IMR-90 (cell line): ENCODE data around the gene C1orf141. TPM values are rescaled to one million over a fixed set of nuclear protein-coding genes. Genes with fewer than 3 reads are reported as not detected.

Experiments
- ATAC-seq: fragments of 200-7000 bp; cut with Tn5 transposase; 2 replicates; pipeline ENCODE4 v1.9.1; 2020; ENCODE audit warnings: low read depth, mild to moderate bottlenecking, moderate library complexity
- BruUV-seq: library from RNA; stranded (reverse); fragments of 400-500 nt; replicated peaks from 2 replicates; lab custom pipeline; 2021; lab: Mats Ljungman, UMichigan
- CTCF ChIA-PET: fragments of 300-600 bp; formaldehyde crosslinking; extraction: SDS; loops from one replicate; lab custom pipeline; 2021; ENCODE audit warnings: antibody characterized with exemption; lab: Yijun Ruan, JAX
- POLR2A ChIA-PET: fragments of 300-600 bp; sonication (Branson Sonifier 250); formaldehyde crosslinking; loops from one replicate; lab custom pipeline; 2022; ENCODE audit warnings: antibody characterized with exemption; ENCODE audit not compliant: unreplicated experiment; lab: Charles Lee
- DNase-seq: peaks from one replicate; pipeline ENCODE4 v3.0.0; 2013
- H2AFZ ChIP-seq: replicated peaks from 2 replicates; pipeline ENCODE3; 2013; ENCODE audit warnings: low read length, mild to moderate bottlenecking; ENCODE audit not compliant: poor library complexity
- H2AK5ac ChIP-seq: 2 replicates; pipeline ENCODE4 v1.6.1; 2013; ENCODE audit warnings: low read depth, low read length, inconsistent platforms
- H2AK9ac ChIP-seq: replicated peaks from 2 replicates; pipeline ENCODE3; 2013; ENCODE audit warnings: mild to moderate bottlenecking, low read depth, low read length, moderate library complexity; ENCODE audit not compliant: poor library complexity
- H2BK120ac ChIP-seq: 2 replicates; pipeline ENCODE4 v1.6.1; 2013; ENCODE audit warnings: low read depth, low read length, inconsistent platforms
- H2BK15ac ChIP-seq: 3 replicates; pipeline ENCODE4 v1.6.1; 2013; ENCODE audit warnings: low read depth, low read length, inconsistent platforms
- H2BK20ac ChIP-seq: 2 replicates; pipeline ENCODE4 v1.6.1; 2013; ENCODE audit warnings: low read depth, mild to moderate bottlenecking, inconsistent platforms, low read length, moderate library complexity
- H2BK5ac ChIP-seq: 2 replicates; pipeline ENCODE4 v1.6.1; 2013; ENCODE audit warnings: mild to moderate bottlenecking, low read depth, low read length, inconsistent platforms; ENCODE audit not compliant: poor library complexity, severe bottlenecking
- H3K14ac ChIP-seq: replicated peaks from 2 replicates; pipeline ENCODE4 v1.6.1; 2013; ENCODE audit warnings: low read depth, low read length, inconsistent platforms
- H3K18ac ChIP-seq: 2 replicates; pipeline ENCODE4 v1.6.1; 2013; ENCODE audit warnings: low read depth, low read length, control low read depth
- H3K23ac ChIP-seq: 2 replicates; pipeline ENCODE4 v1.6.1; 2013; ENCODE audit warnings: low read depth, low read length, inconsistent platforms
- H3K27ac ChIP-seq: 2 replicates; pipeline ENCODE4 v1.5.1; 2013; ENCODE audit warnings: mild to moderate bottlenecking, control low read depth, low read length; ENCODE audit not compliant: insufficient read depth
- H3K27me3 ChIP-seq: 2 replicates; pipeline ENCODE4 v1.6.1; 2013; ENCODE audit warnings: low read length; ENCODE audit not compliant: control insufficient read depth, insufficient read depth
- H3K36me3 ChIP-seq: 2 replicates; pipeline ENCODE4 v1.6.1; 2013; ENCODE audit warnings: low read length, mixed read lengths; ENCODE audit not compliant: control insufficient read depth, insufficient read depth
- H3K4ac ChIP-seq: 2 replicates; pipeline ENCODE4 v1.6.1; 2013; ENCODE audit warnings: low read depth, low read length, inconsistent platforms
- H3K4me1 ChIP-seq: 2 replicates; pipeline ENCODE4 v1.6.1; 2013; ENCODE audit warnings: low read length, mixed read lengths; ENCODE audit not compliant: control insufficient read depth, insufficient read depth
- H3K4me2 ChIP-seq: 2 replicates; pipeline ENCODE4 v1.6.1; 2013; ENCODE audit warnings: low read depth, mild to moderate bottlenecking, control low read depth, low read length, moderate library complexity
- H3K4me3 ChIP-seq: 2 replicates; pipeline ENCODE4 v1.5.1; 2013; ENCODE audit warnings: low read depth, mild to moderate bottlenecking, control low read depth, low read length, moderate library complexity; ENCODE audit not compliant: insufficient read depth
- H3K56ac ChIP-seq: 2 replicates; pipeline ENCODE4 v1.6.1; 2013; ENCODE audit warnings: low read length, inconsistent platforms; ENCODE audit not compliant: insufficient read depth; ENCODE audit errors: extremely low read depth
- H3K79me1 ChIP-seq, 2 experiments: 2 replicates each; pipeline ENCODE4 v1.6.1; 2013; ENCODE audit warnings: low read length in 2 of 2, inconsistent platforms in 1 of 2, low read depth in 1 of 2
- H3K9ac ChIP-seq: 2 replicates; pipeline ENCODE4 v1.6.1; 2013; ENCODE audit warnings: low read depth, low read length, control low read depth
- H3K9me1 ChIP-seq: 2 replicates; pipeline ENCODE4 v1.6.1; 2013; ENCODE audit warnings: low read length, inconsistent platforms; ENCODE audit not compliant: insufficient read depth
- H3K9me3 ChIP-seq: 2 replicates; pipeline ENCODE4 v1.6.1; 2013; ENCODE audit warnings: low read length; ENCODE audit not compliant: control insufficient read depth, insufficient read depth
- H4K20me1 ChIP-seq: 2 replicates; pipeline ENCODE4 v1.6.1; 2013; ENCODE audit warnings: low read length, inconsistent platforms; ENCODE audit not compliant: insufficient read depth
- H4K5ac ChIP-seq: 2 replicates; pipeline ENCODE4 v1.6.1; 2013; ENCODE audit warnings: mild to moderate bottlenecking, low read depth, low read length, control low read depth
- H4K8ac ChIP-seq, 2 experiments: 2 replicates each; pipeline ENCODE4 v1.6.1; 2013; ENCODE audit warnings: low read depth in 2 of 2, low read length in 2 of 2, control low read depth in 1 of 2, inconsistent platforms in 1 of 2
- H4K91ac ChIP-seq: 2 replicates; pipeline ENCODE4 v1.6.1; 2013; ENCODE audit warnings: low read depth, low read length, inconsistent platforms; ENCODE audit not compliant: insufficient read depth
- BHLHE40 ChIP-seq: fragments of 150-350 bp; IDR thresholded peaks from 2 replicates; pipeline ENCODE4 v1.6.1; 2016; ENCODE audit warnings: mild to moderate bottlenecking, low read depth, low read length
- CEBPB ChIP-seq: IDR thresholded peaks from 2 replicates; pipeline ENCODE4 v1.6.1; 2012; ENCODE audit warnings: low read depth, low read length, improper control_type of control experiment
- CHD1 ChIP-seq: IDR thresholded peaks from 2 replicates; pipeline ENCODE4 v1.6.1; 2012; ENCODE audit warnings: low read depth, low read length, improper control_type of control experiment
- CTCF ChIP-seq: conservative IDR thresholded peaks from 2 replicates; pipeline ENCODE4 v1.5.1; 2012; ENCODE audit warnings: mild to moderate bottlenecking, low read depth, low read length, improper control_type of control experiment
- ELK1 ChIP-seq: fragments of 150-350 bp; IDR thresholded peaks from 2 replicates; pipeline ENCODE4 v1.6.1; 2016; ENCODE audit warnings: low read depth, mild to moderate bottlenecking, low read length, moderate library complexity, borderline replicate concordance
- FOS ChIP-seq: fragments of 150-350 bp; IDR thresholded peaks from 2 replicates; pipeline ENCODE4 v1.6.1; 2016; ENCODE audit warnings: low read depth, low read length
- MAFK ChIP-seq: IDR thresholded peaks from 2 replicates; pipeline ENCODE4 v1.6.1; 2012; ENCODE audit warnings: low read depth, low read length, improper control_type of control experiment
- MAZ ChIP-seq: IDR thresholded peaks from 2 replicates; pipeline ENCODE4 v1.6.1; 2012; ENCODE audit warnings: low read depth, mild to moderate bottlenecking, low read length, improper control_type of control experiment, moderate library complexity, borderline replicate concordance
- MXI1 ChIP-seq: IDR thresholded peaks from 2 replicates; pipeline ENCODE4 v1.6.1; 2012; ENCODE audit warnings: low read depth, mild to moderate bottlenecking, low read length, moderate library complexity, borderline replicate concordance
- NFE2L2 ChIP-seq: fragments of 150-350 bp; IDR thresholded peaks from 2 replicates; pipeline ENCODE4 v1.6.1; 2016; ENCODE audit warnings: low read depth, mild to moderate bottlenecking, low read length
- POLR2A ChIP-seq: IDR thresholded peaks from 2 replicates; pipeline ENCODE4 v1.6.1; 2012; ENCODE audit warnings: mild to moderate bottlenecking, low read depth, low read length
- RAD21 ChIP-seq: IDR thresholded peaks from 2 replicates; pipeline ENCODE4 v1.6.1; 2012; ENCODE audit warnings: low read length, improper control_type of control experiment
- RCOR1 ChIP-seq: IDR thresholded peaks from 2 replicates; pipeline ENCODE4 v1.6.1; 2012; ENCODE audit warnings: mild to moderate bottlenecking, low read length, improper control_type of control experiment; ENCODE audit not compliant: insufficient replicate concordance
- RFX5 ChIP-seq: IDR thresholded peaks from 2 replicates; pipeline ENCODE4 v1.8.0; 2012; ENCODE audit warnings: low read depth, mild to moderate bottlenecking, low read length, moderate library complexity
- SMC3 ChIP-seq: fragments of 150-350 bp; IDR thresholded peaks from 2 replicates; pipeline ENCODE4 v1.6.1; 2016; ENCODE audit warnings: low read depth, mild to moderate bottlenecking, antibody characterized with exemption, low read length, moderate library complexity
- USF2 ChIP-seq: fragments of 150-350 bp; IDR thresholded peaks from 2 replicates; pipeline ENCODE4 v1.6.1; 2017; ENCODE audit warnings: mild to moderate bottlenecking, antibody characterized with exemption, low read length, low read depth
- WGBS, 2 experiments: methylation state at CpG; one replicate each; pipeline versions ENCODE4 v1.1.5 to v1.1.7; 2013; ENCODE audit warnings: missing lambda C conversion rate in 2 of 2; ENCODE audit not compliant: insufficient read length in 1 of 2; ENCODE audit errors: extremely low coverage in 2 of 2; 5-methylcytosine and 5-hydroxymethylcytosine counted together
- dilution Hi-C: fragments of 300-500 bp; cut with HindIII; formaldehyde crosslinking; loops from one replicate; pipeline ENCODE4 v1.14.3; 2018; ENCODE audit warnings: low sequenced_read_pairs; ENCODE audit not compliant: unreplicated experiment
- in situ Hi-C: fragments of 300-500 bp; cut with MboI; formaldehyde crosslinking; loops from 3 replicates; pipeline ENCODE4 v1.14.3; 2019; ENCODE audit warnings: low sequenced_read_pairs, inconsistent platforms, mixed read lengths
- intact Hi-C: fragments of 100-400 bp; cut with micrococcal nuclease; formaldehyde crosslinking; loops from 2 replicates; pipeline ENCODE4 v1.10.0; 2022
- polyA plus RNA-seq, 3 experiments: library from polyadenylated mRNA; depleted of rRNA; stranded (reverse); fragments of >200 nt; gene quantifications; 2 replicates each; pipeline ENCODE4 v1.2.3, GENCODE V29; 2012; ENCODE audit warnings: low replicate concordance in 1 of 3
- total RNA-seq: library from RNA; depleted of rRNA; stranded (reverse); fragments of >200 nt; gene quantifications from 2 replicates; pipeline ENCODE4 v1.2.3, GENCODE V29; 2012

Gene C1orf141
- total and polyA plus RNA-seq, 2 of the 4 experiments (the other 2 are of a cell fraction): not detected

GRCh38 chr1:67118646-67119045 lies 16.1 kb downstream of the C1orf141 start:
- H2AK9ac ChIP-seq: no peak overlapping the region
- no peak overlapping the region for H3K14ac ChIP-seq
- dilution Hi-C loops: no loop called here
- H2BK20ac ChIP-seq: no peak overlapping the region
- H3K4me3 ChIP-seq: no peak overlapping the region
- H3K36me3 ChIP-seq: no peaks in the 10 kb centered on the region
- H2AK5ac ChIP-seq: no peak overlapping the region
- H3K4me1 ChIP-seq: no peaks in the 10 kb centered on the region
- no peak overlapping the region for H4K5ac ChIP-seq
- H2BK120ac ChIP-seq: no peak overlapping the region
- POLR2A ChIA-PET: no interaction called here
- in situ Hi-C loops: no loop called here
- no peaks in the 10 kb centered on the region for H3K79me1 ChIP-seq
- peak overlapping the region; percentile 18; the same call in 1 of the 2 replicates for H3K27ac ChIP-seq
- H3K9ac ChIP-seq: no peak overlapping the region
- TF ChIP-seq CEBPB (no peak), NFE2L2 (no peak), MAFK (no peak), CTCF (no peak), SMC3 (no peak), FOS (no peak), MAZ (no peak), MXI1 (no peak), USF2 (no peak), RAD21 (no peak), CHD1 (no peak), RCOR1 (no peak), BHLHE40 (no peak), RFX5 (no peak), ELK1 (no peak), POLR2A (no peak)
- no peak overlapping the region for H4K91ac ChIP-seq
- H3K23ac ChIP-seq: no peak overlapping the region
- no TSS peak for BruUV-seq
- no peak overlapping the region for H2BK5ac ChIP-seq
- ATAC-seq (no peak), DNase-seq (no peak)
- WGBS, 2 experiments: no CpG with 5 or more reads among the region's 3 CpGs
- CTCF ChIA-PET: no interaction called here
- H3K27me3 ChIP-seq: no peaks in the 10 kb centered on the region
- H4K8ac ChIP-seq: no peak overlapping the region
- H3K4ac ChIP-seq: no peak overlapping the region
- no peak overlapping the region for H3K56ac ChIP-seq
- H3K9me1 ChIP-seq: no peaks in the 10 kb centered on the region
- H4K20me1 ChIP-seq: no peaks in the 10 kb centered on the region
- H3K18ac ChIP-seq: peak overlapping the region; percentile 53; the same call in 1 of the 2 replicates
- intact Hi-C loops: loop anchor here (10.0 kb wide), 1 partner anchor 54 kb away; no protein-coding TSS in a partner anchor
- no peak overlapping the region for H3K4me2 ChIP-seq
- H2BK15ac ChIP-seq: no peak overlapping the region
- no peak overlapping the region for H2AFZ ChIP-seq
- no peaks in the 10 kb centered on the region for H3K9me3 ChIP-seq
